Measurements from ENCODE around the gene GRK3.
A peak's percentile ranks its signal among the peaks of the same experiment; 100 is the strongest.

GRK3 gene

DNA sequence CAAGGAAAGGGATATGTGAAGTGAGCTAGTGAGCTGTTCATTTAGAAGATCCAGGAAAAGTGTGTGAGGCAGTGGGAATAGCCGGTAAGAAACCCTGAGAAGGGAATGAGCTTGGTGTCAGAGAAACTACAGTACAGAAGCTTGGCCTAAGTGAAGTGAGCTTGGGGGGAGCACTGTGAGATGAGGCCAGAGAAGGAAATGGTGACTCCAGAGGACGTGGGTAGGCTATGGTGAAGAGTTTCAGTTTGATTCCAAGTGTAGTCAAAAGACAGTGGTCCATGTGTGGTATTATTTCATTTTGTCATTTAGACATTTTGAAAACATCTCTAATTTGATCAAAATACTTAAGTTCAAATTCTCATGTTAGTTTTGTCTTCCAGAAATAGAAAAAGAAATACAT, 77.2 kb downstream of the GRK3 start:
- peaks cover 31% of the 10 kb centered on the region for H3K36me3 Mint-ChIP-seq (ENCODE audit: low read depth)
- H3K27ac Mint-ChIP-seq, result no peak overlapping the region
- DNase-seq, result no peak
- H3K27me3 Mint-ChIP-seq, result no peaks in the 10 kb centered on the region
- peaks cover 3% of the 10 kb centered on the region for H3K9me3 Mint-ChIP-seq
- peaks cover 31% of the 10 kb centered on the region for H3K4me1 Mint-ChIP-seq
- peak; percentile 52 for ATAC-seq
- no peak overlapping the region for H3K4me3 Mint-ChIP-seq

- Mint-ChIP-seq H3K4me3 (no peak overlapping the region), H3K36me3 (ENCODE audit: low read depth) (peaks cover 27% of the 10 kb centered on the region), H3K9me3 (peaks cover 3% of the 10 kb centered on the region), H3K4me1 (peaks cover 31% of the 10 kb centered on the region), H3K27ac (peak overlapping the region; percentile 8), H3K27me3 (no peaks in the 10 kb centered on the region)
- DNase-seq (no peak), ATAC-seq (no peak)
These were observed 78.9 kb downstream of the GRK3 start for GRCh38 chr22:25643232-25644000.

- DNase-seq, result no peak
- H3K36me3 Mint-ChIP-seq (ENCODE audit: low read depth), result peaks cover 22% of the 10 kb centered on the region
- H3K27me3 Mint-ChIP-seq, result no peaks in the 10 kb centered on the region
- peaks cover 3% of the 10 kb centered on the region for H3K9me3 Mint-ChIP-seq
- no peak overlapping the region for H3K27ac Mint-ChIP-seq
- ATAC-seq, result no peak
- peaks cover 31% of the 10 kb centered on the region for H3K4me1 Mint-ChIP-seq
- H3K4me3 Mint-ChIP-seq, result no peak overlapping the region
These were observed 79.6 kb downstream of the GRK3 start for GRCh38 chr22:25644122-25644521.

GRCh38 chr22:25645266-25645665, 80.8 kb downstream of the GRK3 start:
- H3K4me3 Mint-ChIP-seq, result no peak overlapping the region

GRCh38 chr22:25645964-25646363, 81.5 kb downstream of the GRK3 start:
- Mint-ChIP-seq H3K4me3 (no peak overlapping the region), H3K4me1 (peaks cover 35% of the 10 kb centered on the region), H3K27ac (peak overlapping the region; percentile 72)

More at GRCh38 chr22:25645266-25645665, 80.8 kb downstream of the GRK3 start:
- no peaks in the 10 kb centered on the region for H3K9me3 Mint-ChIP-seq
- ATAC-seq (no peak), DNase-seq (no peak)
- H3K4me1 Mint-ChIP-seq, result peaks cover 33% of the 10 kb centered on the region
- peaks cover 16% of the 10 kb centered on the region for H3K36me3 Mint-ChIP-seq (ENCODE audit: low read depth)
- H3K27ac Mint-ChIP-seq, result peak overlapping the region; percentile 40
- no peaks in the 10 kb centered on the region for H3K27me3 Mint-ChIP-seq

GRCh38 chr22:25650833-25651232, 86.4 kb downstream of the GRK3 start:
- Mint-ChIP-seq H3K9me3 (no peaks in the 10 kb centered on the region), H3K4me1 (peaks cover 14% of the 10 kb centered on the region), H3K36me3 (ENCODE audit: low read depth) (peaks cover 3% of the 10 kb centered on the region), H3K27me3 (no peaks in the 10 kb centered on the region), H3K27ac (no peak overlapping the region), H3K4me3 (no peak overlapping the region)
- no peak for ATAC-seq
- no peak for DNase-seq

More at GRCh38 chr22:25645964-25646363, 81.5 kb downstream of the GRK3 start:
- DNase-seq, result no peak
- peaks cover 16% of the 10 kb centered on the region for H3K36me3 Mint-ChIP-seq (ENCODE audit: low read depth)
- H3K27me3 Mint-ChIP-seq, result no peaks in the 10 kb centered on the region
- no peaks in the 10 kb centered on the region for H3K9me3 Mint-ChIP-seq
- ATAC-seq, result no peak

DNA sequence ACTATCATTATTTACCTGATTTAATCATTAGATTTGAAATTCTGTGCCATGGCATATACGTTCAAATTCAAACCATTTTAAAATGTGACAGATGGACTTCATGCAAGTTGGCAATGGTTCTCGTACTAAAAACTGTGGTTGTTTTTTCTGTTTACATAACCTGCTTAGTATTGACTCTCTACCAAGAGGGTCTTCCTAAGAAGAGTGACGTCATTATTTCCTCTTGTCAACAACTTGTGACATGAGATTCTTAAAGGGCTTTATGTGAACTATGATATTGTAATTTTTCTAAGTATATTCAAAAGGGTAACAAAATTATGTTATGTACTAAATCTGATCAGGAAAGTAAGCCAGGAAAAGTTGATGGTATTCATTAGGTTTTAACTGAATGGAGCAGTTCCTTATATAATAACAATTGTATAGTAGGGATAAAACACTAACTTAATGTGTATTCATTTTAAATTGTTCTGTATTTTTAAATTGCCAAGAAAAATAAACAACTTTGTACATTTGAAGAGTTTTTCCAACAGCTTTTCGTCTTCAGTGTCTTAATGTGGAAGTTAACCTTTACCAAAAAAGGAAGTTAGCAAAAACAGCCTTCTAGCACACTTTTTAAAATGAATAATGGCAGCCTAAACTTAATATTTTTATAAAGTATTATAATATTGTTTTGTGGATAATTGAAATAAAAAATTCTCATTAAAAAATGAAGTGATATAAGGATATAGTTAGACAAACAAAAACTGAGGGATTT, 87.0 kb downstream of the GRK3 start:
- no peaks in the 10 kb centered on the region for H3K9me3 Mint-ChIP-seq
- no peaks in the 10 kb centered on the region for H3K27me3 Mint-ChIP-seq
- H3K27ac Mint-ChIP-seq, result no peak overlapping the region
- H3K4me3 Mint-ChIP-seq, result no peak overlapping the region
- DNase-seq (no peak), ATAC-seq (no peak)
- peaks cover 8% of the 10 kb centered on the region for H3K4me1 Mint-ChIP-seq
- peaks cover 3% of the 10 kb centered on the region for H3K36me3 Mint-ChIP-seq (ENCODE audit: low read depth)

DNA sequence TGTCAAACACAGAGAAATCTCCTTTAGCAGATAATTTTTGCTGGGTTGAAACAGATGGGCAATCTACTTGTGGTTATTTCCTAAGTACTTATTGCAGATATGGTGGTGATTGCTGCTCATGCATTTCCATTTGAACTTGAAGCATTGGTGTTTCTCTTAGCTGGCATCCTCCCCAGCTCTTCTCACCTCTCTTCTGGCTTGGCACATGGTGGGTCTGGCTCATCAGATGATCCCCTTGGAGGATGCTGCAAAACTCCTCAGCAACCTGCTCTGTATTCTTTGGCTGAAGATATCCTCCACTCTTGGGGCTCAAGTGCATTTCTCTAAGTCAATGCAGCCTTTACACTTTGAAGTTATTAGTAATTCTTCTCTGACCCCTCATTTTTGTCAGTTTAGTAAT, 90.2 kb downstream of the GRK3 start:
- Mint-ChIP-seq H3K36me3 (ENCODE audit: low read depth) (no peaks in the 10 kb centered on the region), H3K4me3 (no peak overlapping the region), H3K4me1 (peaks cover 12% of the 10 kb centered on the region), H3K9me3 (no peaks in the 10 kb centered on the region), H3K27me3 (no peaks in the 10 kb centered on the region), H3K27ac (no peak overlapping the region)
- ATAC-seq (no peak), DNase-seq (no peak)

DNA sequence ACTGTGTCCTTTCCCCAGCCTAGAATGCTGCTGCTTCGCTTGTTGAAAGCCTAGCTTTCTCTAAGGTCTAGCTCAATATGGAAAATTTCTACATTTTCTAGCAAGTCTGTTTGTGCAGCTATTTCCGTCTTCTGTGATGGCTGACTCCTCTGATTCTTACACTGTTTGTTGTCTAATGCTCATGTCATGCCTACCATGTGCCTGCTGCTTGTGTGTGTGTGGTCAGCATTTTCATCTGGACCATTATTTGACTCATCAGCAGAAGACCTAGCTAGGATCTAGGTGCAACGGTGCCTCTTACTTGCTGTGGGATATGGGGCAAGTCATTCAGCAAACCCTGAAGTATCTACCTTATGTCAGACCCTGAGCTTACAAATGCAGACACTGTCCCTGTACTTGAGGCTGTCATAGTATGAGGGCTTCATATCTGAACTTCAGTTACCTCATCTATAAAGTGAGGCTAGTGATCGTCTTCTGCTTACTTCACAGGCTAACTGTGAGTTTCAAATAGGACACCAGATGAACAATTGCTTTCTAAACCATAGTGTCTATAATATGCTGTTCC, 91.0 kb downstream of the GRK3 start:
- no peaks in the 10 kb centered on the region for H3K9me3 Mint-ChIP-seq
- H3K27me3 Mint-ChIP-seq, result no peaks in the 10 kb centered on the region
- peaks cover 8% of the 10 kb centered on the region for H3K4me1 Mint-ChIP-seq
- H3K27ac Mint-ChIP-seq, result no peak overlapping the region
- no peak for ATAC-seq
- no peak for DNase-seq
- no peaks in the 10 kb centered on the region for H3K36me3 Mint-ChIP-seq (ENCODE audit: low read depth)
- no peak overlapping the region for H3K4me3 Mint-ChIP-seq

GRCh38 chr22:25656724-25657123, 92.2 kb downstream of the GRK3 start:
- H3K36me3 Mint-ChIP-seq (ENCODE audit: low read depth), result no peaks in the 10 kb centered on the region
- H3K9me3 Mint-ChIP-seq, result no peaks in the 10 kb centered on the region
- DNase-seq (no peak), ATAC-seq (no peak)
- H3K4me1 Mint-ChIP-seq, result peaks cover 5% of the 10 kb centered on the region
- no peak overlapping the region for H3K27ac Mint-ChIP-seq
- no peaks in the 10 kb centered on the region for H3K27me3 Mint-ChIP-seq
- H3K4me3 Mint-ChIP-seq, result no peak overlapping the region

DNA sequence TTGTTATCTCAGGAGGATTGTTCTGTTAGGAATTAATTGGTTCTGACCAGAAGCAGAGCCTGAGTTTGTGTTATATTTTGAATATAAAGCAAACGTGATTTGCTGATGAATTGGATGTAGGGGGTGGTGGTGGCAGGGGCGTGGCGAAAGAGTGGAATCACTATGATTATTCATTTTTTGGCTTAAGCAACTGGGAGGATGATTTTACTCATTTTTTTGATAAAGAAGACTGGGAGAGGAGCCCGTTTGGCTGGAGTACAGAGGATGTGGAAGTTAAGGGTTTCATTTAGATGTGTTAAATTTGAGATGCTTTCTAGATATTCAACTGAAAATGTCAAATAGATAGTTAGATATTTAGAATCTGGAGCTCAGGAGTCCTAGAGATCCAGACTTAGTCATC, 94.2 kb downstream of the GRK3 start:
- Mint-ChIP-seq H3K4me3 (no peak overlapping the region), H3K9me3 (no peaks in the 10 kb centered on the region), H3K4me1 (peaks cover 5% of the 10 kb centered on the region), H3K27ac (no peak overlapping the region), H3K36me3 (ENCODE audit: low read depth) (no peaks in the 10 kb centered on the region), H3K27me3 (no peaks in the 10 kb centered on the region)
- ATAC-seq (no peak), DNase-seq (no peak)

- H3K4me1 Mint-ChIP-seq, result peaks cover 5% of the 10 kb centered on the region
- no peak for DNase-seq
- no peaks in the 10 kb centered on the region for H3K27me3 Mint-ChIP-seq
- H3K36me3 Mint-ChIP-seq (ENCODE audit: low read depth), result no peaks in the 10 kb centered on the region
- H3K9me3 Mint-ChIP-seq, result no peaks in the 10 kb centered on the region
- no peak overlapping the region for H3K4me3 Mint-ChIP-seq
- no peak for ATAC-seq
- no peak overlapping the region for H3K27ac Mint-ChIP-seq
These were observed 94.9 kb downstream of the GRK3 start for GRCh38 chr22:25659413-25659812.

- no peak for ATAC-seq
- no peak for DNase-seq
- Mint-ChIP-seq H3K9me3 (no peaks in the 10 kb centered on the region), H3K27me3 (no peaks in the 10 kb centered on the region), H3K4me1 (peaks cover 5% of the 10 kb centered on the region), H3K27ac (no peak overlapping the region), H3K4me3 (no peak overlapping the region), H3K36me3 (ENCODE audit: low read depth) (peaks cover 2% of the 10 kb centered on the region)
These were observed 95.9 kb downstream of the GRK3 start for GRCh38 chr22:25660336-25660735.

DNA sequence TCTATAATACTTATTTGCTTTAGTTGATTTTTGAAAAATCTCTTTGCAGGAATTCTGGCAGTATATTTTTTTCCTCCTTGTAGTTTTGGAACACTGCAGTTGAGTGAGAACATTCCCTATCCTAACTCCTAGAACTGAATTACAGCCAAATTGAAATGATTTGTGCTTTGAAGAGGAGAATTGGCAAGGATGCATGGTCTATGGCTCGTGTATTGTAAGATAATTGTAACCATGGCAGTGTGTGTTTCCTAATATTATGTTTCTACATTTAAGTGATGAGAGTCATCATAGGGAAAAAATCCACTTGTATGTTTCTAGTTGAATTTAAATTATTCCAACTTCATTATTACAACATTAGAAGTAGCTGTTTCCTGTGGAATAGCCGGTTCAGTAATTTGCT, 96.6 kb downstream of the GRK3 start:
- Mint-ChIP-seq H3K36me3 (ENCODE audit: low read depth) (peaks cover 2% of the 10 kb centered on the region), H3K27ac (no peak overlapping the region), H3K4me3 (no peak overlapping the region), H3K27me3 (no peaks in the 10 kb centered on the region), H3K9me3 (no peaks in the 10 kb centered on the region), H3K4me1 (peaks cover 5% of the 10 kb centered on the region)
- DNase-seq (no peak), ATAC-seq (no peak)

GRCh38 chr22:25663654-25664053, 99.2 kb downstream of the GRK3 start:
- Mint-ChIP-seq H3K27me3 (no peaks in the 10 kb centered on the region), H3K4me3 (no peak overlapping the region), H3K36me3 (ENCODE audit: low read depth) (peaks cover 2% of the 10 kb centered on the region), H3K4me1 (peaks cover 6% of the 10 kb centered on the region), H3K27ac (no peak overlapping the region), H3K9me3 (no peaks in the 10 kb centered on the region)
- ATAC-seq (no peak), DNase-seq (no peak)

Measured in activated naive CD8-positive, alpha-beta T cell treated with anti-CD3 and anti-CD28 coated beads, Interleukin-2, amount 50 U/mL, for 24 hours (primary cell).